Mesendoderm (in vitro differentiated cells): ENCODE data around the gene SPATA13.

Source experiments
- DNase-seq: peaks from one replicate; pipeline ENCODE4 v3.0.0; 2013
- H2AK5ac ChIP-seq: 2 replicates; pipeline ENCODE4 v1.6.1; 2013; ENCODE audit warnings: low read length, inconsistent platforms
- H2BK120ac ChIP-seq: 2 replicates; pipeline ENCODE4 v1.6.1; 2013; ENCODE audit warnings: low read depth, mild to moderate bottlenecking, low read length, moderate library complexity, mixed read lengths
- H2BK15ac ChIP-seq: replicated peaks from 2 replicates; pipeline ENCODE4 v1.6.1; 2013; ENCODE audit warnings: low read depth, mild to moderate bottlenecking, moderate library complexity
- H2BK5ac ChIP-seq: 2 replicates; pipeline ENCODE4 v1.6.1; 2013; ENCODE audit warnings: low read length, inconsistent platforms
- H3K18ac ChIP-seq: 2 replicates; pipeline ENCODE4 v1.6.1; 2013; ENCODE audit warnings: mild to moderate bottlenecking, low read length, mixed read lengths
- H3K23ac ChIP-seq: one replicate; pipeline ENCODE4 v1.6.1; 2013; ENCODE audit warnings: low read length
- H3K27ac ChIP-seq: 2 replicates; pipeline ENCODE4 v1.5.1; 2013; ENCODE audit warnings: low read depth, mild to moderate bottlenecking, inconsistent platforms, low read length, moderate library complexity
- H3K27me3 ChIP-seq: 2 replicates; pipeline ENCODE4 v1.6.1; 2013; ENCODE audit warnings: low read length, control low read depth, mild to moderate bottlenecking, inconsistent platforms; ENCODE audit not compliant: insufficient read depth, poor library complexity
- H3K36me3 ChIP-seq: 2 replicates; pipeline ENCODE4 v1.6.1; 2013; ENCODE audit warnings: low read length, inconsistent platforms; ENCODE audit not compliant: control insufficient read depth, insufficient read depth
- H3K4ac ChIP-seq: one replicate; pipeline ENCODE4 v1.6.1; 2013; ENCODE audit warnings: low read depth, mild to moderate bottlenecking, low read length, moderate library complexity
- H3K4me1 ChIP-seq: 2 replicates; pipeline ENCODE4 v1.6.1; 2013; ENCODE audit warnings: low read depth, low read length, inconsistent platforms; ENCODE audit not compliant: control insufficient read depth
- H3K4me2 ChIP-seq: 2 replicates; pipeline ENCODE4 v1.6.1; 2013; ENCODE audit warnings: low read length
- H3K4me3 ChIP-seq: 2 replicates; pipeline ENCODE4 v1.5.1; 2013; ENCODE audit warnings: mild to moderate bottlenecking, low read length
- H3K56ac ChIP-seq: one replicate; pipeline ENCODE4 v1.6.1; 2013; ENCODE audit warnings: low read length
- H3K79me1 ChIP-seq: 2 replicates; pipeline ENCODE4 v1.6.1; 2013; ENCODE audit warnings: low read length, inconsistent platforms
- H3K79me2 ChIP-seq: 2 replicates; pipeline ENCODE4 v1.6.1; 2013; ENCODE audit warnings: mild to moderate bottlenecking, low read length; ENCODE audit not compliant: control insufficient read depth, insufficient read depth
- H3K9ac ChIP-seq: 2 replicates; pipeline ENCODE4 v1.6.1; 2013; ENCODE audit warnings: low read length, inconsistent platforms
- H4K5ac ChIP-seq: one replicate; pipeline ENCODE4 v1.6.1; 2013; ENCODE audit warnings: low read length
- H4K8ac ChIP-seq: one replicate; pipeline ENCODE4 v1.6.1; 2013; ENCODE audit warnings: low read depth, mild to moderate bottlenecking, control low read depth, low read length, moderate library complexity
- WGBS: extraction: QIAGEN DNeasy Blood & Tissue Kit; methylation state at CpG from one replicate; pipeline ENCODE4 v1.1.7; 2013; ENCODE audit warnings: low lambda C conversion rate, missing lambda C conversion rate; ENCODE audit not compliant: insufficient coverage; ENCODE audit errors: extremely low coverage; 5-methylcytosine and 5-hydroxymethylcytosine counted together

Gene SPATA13

DNA sequence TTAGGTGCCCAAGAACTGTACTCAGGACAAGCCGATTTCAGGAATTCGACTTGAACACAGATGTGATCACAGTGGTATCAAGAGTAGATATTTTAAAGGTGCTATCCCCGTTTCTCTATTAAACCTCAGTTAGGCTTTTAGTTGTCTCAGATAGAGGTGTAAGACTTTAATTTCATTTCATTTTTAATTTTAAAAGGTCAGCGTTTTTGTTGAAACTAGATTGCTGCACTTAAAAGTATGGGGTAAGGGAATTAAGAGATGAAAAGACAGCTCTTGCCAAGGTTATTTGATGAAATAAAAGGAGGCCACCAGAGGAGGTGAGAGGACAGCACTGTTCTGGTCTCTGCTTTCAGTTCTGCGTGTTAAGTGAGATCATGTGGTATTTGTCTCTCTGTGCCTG is 48.6 kb downstream of the SPATA13 start:
- Histone ChIP-seq H3K27ac (no peak overlapping the region), H3K79me1 (peaks cover 18% of the 10 kb centered on the region), H3K4me1 (peaks cover 1% of the 10 kb centered on the region), H2BK5ac (no peak overlapping the region), H3K4ac (no peak overlapping the region), H4K8ac (no peak overlapping the region), H3K56ac (no peak overlapping the region), H4K5ac (no peak overlapping the region), H3K4me2 (no peak overlapping the region), H2BK120ac (no peak overlapping the region), H3K27me3 (no peaks in the 10 kb centered on the region), H3K36me3 (no peaks in the 10 kb centered on the region), H3K9ac (no peak overlapping the region), H3K18ac (no peak overlapping the region), H3K4me3 (no peak overlapping the region), H3K23ac (no peak overlapping the region), H2BK15ac (no peak overlapping the region), H3K79me2 (peaks cover 15% of the 10 kb centered on the region), H2AK5ac (no peak overlapping the region)
- WGBS, result no CpG with 5 or more reads among the region's 5 CpGs
- DNase-seq, result no peak

DNA sequence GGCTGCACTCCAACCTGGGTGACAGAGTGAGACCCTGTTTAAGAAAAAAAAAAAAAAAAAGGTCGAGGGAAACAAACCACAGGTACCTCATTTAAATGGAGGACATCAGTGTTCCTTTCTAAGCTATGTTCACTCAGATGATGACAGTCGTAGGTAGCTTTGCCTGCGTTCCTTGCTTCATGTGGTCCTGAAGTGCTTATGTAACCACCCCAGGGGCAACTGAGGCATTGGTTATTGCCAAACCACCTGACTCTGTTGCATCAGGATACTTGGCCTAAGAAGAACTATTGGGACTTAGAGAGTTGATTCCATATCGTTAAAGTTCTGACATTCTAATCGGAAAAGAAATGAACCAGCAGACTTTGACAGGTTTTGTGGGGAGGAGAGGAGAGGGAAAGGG is 51.7 kb downstream of the SPATA13 start:
- no peak overlapping the region for H3K27ac ChIP-seq
- H3K9ac ChIP-seq, result no peak overlapping the region
- no peak overlapping the region for H4K8ac ChIP-seq
- no peak overlapping the region for H2BK5ac ChIP-seq
- no peak overlapping the region for H3K4me2 ChIP-seq
- H3K79me1 ChIP-seq, result peaks cover 18% of the 10 kb centered on the region
- no peak overlapping the region for H2AK5ac ChIP-seq
- no peaks in the 10 kb centered on the region for H3K4me1 ChIP-seq
- no peak overlapping the region for H2BK15ac ChIP-seq
- no peak overlapping the region for H3K4ac ChIP-seq
- no peak overlapping the region for H3K56ac ChIP-seq
- H3K36me3 ChIP-seq, result no peaks in the 10 kb centered on the region
- H2BK120ac ChIP-seq, result no peak overlapping the region
- H3K23ac ChIP-seq, result no peak overlapping the region
- no CpG with 5 or more reads among the region's 5 CpGs for WGBS
- H3K4me3 ChIP-seq, result no peak overlapping the region
- H3K18ac ChIP-seq, result no peak overlapping the region
- no peak for DNase-seq
- peaks cover 15% of the 10 kb centered on the region for H3K79me2 ChIP-seq
- no peaks in the 10 kb centered on the region for H3K27me3 ChIP-seq
- no peak overlapping the region for H4K5ac ChIP-seq

DNA sequence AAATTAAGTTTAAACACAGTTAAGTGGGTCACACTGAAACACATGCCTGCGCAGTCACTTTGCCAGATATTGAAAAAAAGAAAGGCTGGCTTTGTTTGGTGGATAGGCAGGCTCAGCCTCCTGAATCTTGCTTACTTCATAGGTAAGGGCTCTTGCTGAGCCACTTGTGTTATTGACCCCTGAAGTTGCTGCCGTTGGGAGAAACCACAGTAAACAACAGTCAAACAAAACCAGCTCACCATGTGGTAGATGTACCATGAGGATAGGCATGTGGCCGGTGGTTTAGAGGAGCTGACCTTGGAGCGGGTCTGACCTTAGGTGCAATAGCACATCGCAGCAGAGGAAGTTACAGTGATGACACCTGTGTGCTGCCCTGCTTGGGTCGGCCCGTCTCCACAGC is 52.2 kb downstream of the SPATA13 start:
- H3K23ac ChIP-seq, result no peak overlapping the region
- no peak for DNase-seq

DNA sequence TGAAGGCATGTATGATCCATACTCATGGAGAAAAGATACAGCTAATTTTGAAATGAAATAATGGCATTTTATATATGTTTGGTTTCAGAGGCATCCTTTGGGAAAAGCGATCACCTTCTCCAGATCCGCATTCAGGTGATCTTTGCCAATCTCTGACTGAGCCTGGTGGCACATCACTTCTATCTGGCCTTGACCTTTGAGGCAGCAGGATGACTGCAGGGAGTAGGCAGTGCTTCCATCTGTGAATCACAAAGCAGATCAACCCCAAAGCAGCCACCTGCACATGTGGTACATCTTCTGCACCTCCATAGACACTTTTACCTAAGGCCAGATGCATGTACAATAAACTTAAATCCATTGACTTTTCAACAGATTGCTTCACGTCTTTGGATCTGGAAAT is 53.4 kb downstream of the SPATA13 start:
- no CpG with 5 or more reads among the region's 3 CpGs for WGBS
- Histone ChIP-seq H3K4me2 (no peak overlapping the region), H3K27me3 (no peaks in the 10 kb centered on the region), H3K4me3 (no peak overlapping the region), H4K5ac (no peak overlapping the region), H3K4ac (no peak overlapping the region), H3K4me1 (no peaks in the 10 kb centered on the region), H2BK5ac (no peak overlapping the region), H4K8ac (no peak overlapping the region), H2BK120ac (no peak overlapping the region), H3K79me1 (peaks cover 15% of the 10 kb centered on the region), H2BK15ac (no peak overlapping the region), H3K27ac (no peak overlapping the region), H3K36me3 (no peaks in the 10 kb centered on the region), H3K56ac (no peak overlapping the region), H3K23ac (no peak overlapping the region), H2AK5ac (no peak overlapping the region), H3K9ac (no peak overlapping the region), H3K79me2 (peaks cover 10% of the 10 kb centered on the region), H3K18ac (no peak overlapping the region)
- no peak for DNase-seq

More for the DNA sequence above, 52.2 kb downstream of the SPATA13 start:
- Histone ChIP-seq H3K18ac (no peak overlapping the region), H2BK5ac (no peak overlapping the region), H2BK15ac (no peak overlapping the region), H3K27ac (no peak overlapping the region), H3K36me3 (no peaks in the 10 kb centered on the region), H3K4me3 (no peak overlapping the region), H3K4ac (no peak overlapping the region), H3K4me2 (no peak overlapping the region), H2BK120ac (no peak overlapping the region), H3K27me3 (no peaks in the 10 kb centered on the region), H3K79me2 (peaks cover 13% of the 10 kb centered on the region), H3K79me1 (peaks cover 18% of the 10 kb centered on the region), H4K5ac (no peak overlapping the region), H3K56ac (no peak overlapping the region), H2AK5ac (no peak overlapping the region), H3K4me1 (no peaks in the 10 kb centered on the region), H4K8ac (no peak overlapping the region), H3K9ac (no peak overlapping the region)
- no CpG with 5 or more reads among the region's 7 CpGs for WGBS

DNA sequence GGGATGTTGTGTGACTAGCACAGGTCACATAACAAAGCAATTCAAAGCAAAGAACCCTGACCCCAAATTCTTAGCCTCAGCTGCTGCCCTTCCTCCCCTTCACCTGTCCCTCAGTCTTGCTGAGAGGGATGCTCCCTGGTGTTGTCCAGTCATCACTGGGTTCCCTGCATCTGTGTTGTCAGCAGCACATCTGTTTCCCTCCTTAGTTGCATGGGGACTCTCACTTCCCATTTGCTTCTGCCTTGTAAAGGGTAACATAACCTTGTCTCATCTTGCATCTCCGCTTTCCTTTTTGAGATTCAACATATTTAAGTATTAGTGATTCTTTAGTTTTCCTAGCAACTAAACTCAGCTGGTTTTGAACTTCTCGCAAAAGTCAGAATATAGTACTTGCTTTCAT is 54.0 kb downstream of the SPATA13 start:
- no peaks in the 10 kb centered on the region for H3K27me3 ChIP-seq
- no CpG with 5 or more reads among the region's 2 CpGs for WGBS

DNA sequence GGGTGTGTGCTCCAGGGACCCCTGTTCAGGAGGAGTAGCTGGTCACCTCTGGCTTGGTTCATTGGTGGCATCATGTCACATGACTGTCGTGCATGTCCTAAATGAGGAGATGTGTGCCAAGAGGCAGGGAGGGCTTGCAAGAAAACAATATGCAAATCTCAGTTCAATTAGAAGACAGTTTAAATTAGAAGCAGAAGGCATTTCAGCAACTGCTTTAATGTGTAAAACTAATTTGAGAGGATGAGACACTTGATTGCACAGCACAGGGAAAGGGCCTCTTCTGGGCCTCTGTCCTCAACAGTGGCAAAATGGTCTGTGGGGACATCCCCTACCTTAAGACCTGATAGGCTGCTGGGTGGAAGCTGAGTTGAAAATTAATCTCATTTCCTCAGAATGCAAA is 54.6 kb downstream of the SPATA13 start:
- Histone ChIP-seq H3K79me1 (peaks cover 10% of the 10 kb centered on the region), H3K56ac (no peak overlapping the region), H3K36me3 (no peaks in the 10 kb centered on the region)

More for the DNA sequence above, 54.0 kb downstream of the SPATA13 start:
- no peak overlapping the region for H3K4me3 ChIP-seq
- H3K4me1 ChIP-seq, result no peaks in the 10 kb centered on the region
- H3K56ac ChIP-seq, result no peak overlapping the region
- DNase-seq, result no peak
- peaks cover 11% of the 10 kb centered on the region for H3K79me1 ChIP-seq
- no peak overlapping the region for H3K18ac ChIP-seq
- H2AK5ac ChIP-seq, result no peak overlapping the region
- no peak overlapping the region for H3K4ac ChIP-seq
- no peaks in the 10 kb centered on the region for H3K36me3 ChIP-seq
- no peak overlapping the region for H4K8ac ChIP-seq
- H3K4me2 ChIP-seq, result no peak overlapping the region
- no peak overlapping the region for H4K5ac ChIP-seq
- no peak overlapping the region for H2BK5ac ChIP-seq
- H2BK120ac ChIP-seq, result no peak overlapping the region
- H3K27ac ChIP-seq, result no peak overlapping the region
- H3K79me2 ChIP-seq, result peaks cover 6% of the 10 kb centered on the region
- H3K9ac ChIP-seq, result no peak overlapping the region
- H3K23ac ChIP-seq, result no peak overlapping the region
- H2BK15ac ChIP-seq, result no peak overlapping the region

More for the DNA sequence above, 54.6 kb downstream of the SPATA13 start:
- H4K5ac ChIP-seq, result no peak overlapping the region
- no peaks in the 10 kb centered on the region for H3K27me3 ChIP-seq
- H3K9ac ChIP-seq, result no peak overlapping the region
- no peak overlapping the region for H4K8ac ChIP-seq
- H3K4me2 ChIP-seq, result no peak overlapping the region
- H3K4me3 ChIP-seq, result no peak overlapping the region
- no peak overlapping the region for H2AK5ac ChIP-seq
- H3K27ac ChIP-seq, result no peak overlapping the region
- H3K23ac ChIP-seq, result no peak overlapping the region
- no peak overlapping the region for H3K4ac ChIP-seq
- no peak overlapping the region for H2BK15ac ChIP-seq
- no peak overlapping the region for H2BK120ac ChIP-seq
- WGBS, result no CpG with 5 or more reads among the region's 1 CpG
- H3K18ac ChIP-seq, result no peak overlapping the region
- DNase-seq, result no peak
- H3K79me2 ChIP-seq, result peaks cover 5% of the 10 kb centered on the region
- peaks cover 3% of the 10 kb centered on the region for H3K4me1 ChIP-seq
- H2BK5ac ChIP-seq, result no peak overlapping the region
